PC-3 (cell line): ENCODE data around the gene PDGFB.

Experiments
- EZH2 ChIP-seq: fragments of 300-600 bp; sonication (generic); IDR thresholded peaks from one replicate; pipeline ENCODE4 v1.6.1; 2017; ENCODE audit warnings: antibody characterized with exemption, mild to moderate bottlenecking, low read length; ENCODE audit not compliant: unreplicated experiment
- EZH2phosphoT487 ChIP-seq: fragments of 300-600 bp; sonication (generic); IDR thresholded peaks from 2 replicates; pipeline ENCODE4 v1.6.1; 2018; ENCODE audit warnings: mild to moderate bottlenecking, antibody characterized with exemption, low read length, borderline replicate concordance
- TF ChIP-seq, protein P1 (sequence below): fragments of 300-600 bp; sonication (generic); conservative IDR thresholded peaks from 2 replicates; pipeline ENCODE4 v1.5.1; 2017; ENCODE audit warnings: antibody characterized with exemption, low read depth, mild to moderate bottlenecking, low read length

DNA sequence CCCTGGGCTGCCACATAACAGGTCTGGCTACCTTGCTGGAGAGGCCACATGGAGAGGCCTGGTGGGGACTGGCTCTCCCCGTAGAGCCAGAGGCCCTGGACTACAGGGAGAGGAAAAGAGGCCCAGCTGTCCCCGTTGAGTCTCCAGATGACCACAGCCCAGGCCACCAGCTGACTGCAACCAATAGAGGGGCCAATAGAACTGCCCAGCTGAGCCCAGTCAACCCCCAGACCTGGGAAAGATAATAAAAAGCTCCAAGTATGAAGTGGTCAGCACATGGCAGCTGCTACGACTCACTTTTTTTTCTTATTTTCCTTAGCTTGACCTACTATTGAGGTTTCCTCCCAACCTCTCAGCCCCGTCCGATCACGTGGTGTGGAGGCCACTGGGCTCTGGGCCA, 18.4 kb downstream of the PDGFB start:
- TF ChIP-seq EZH2phosphoT487, result no peak
- TF ChIP-seq, protein P1, sequence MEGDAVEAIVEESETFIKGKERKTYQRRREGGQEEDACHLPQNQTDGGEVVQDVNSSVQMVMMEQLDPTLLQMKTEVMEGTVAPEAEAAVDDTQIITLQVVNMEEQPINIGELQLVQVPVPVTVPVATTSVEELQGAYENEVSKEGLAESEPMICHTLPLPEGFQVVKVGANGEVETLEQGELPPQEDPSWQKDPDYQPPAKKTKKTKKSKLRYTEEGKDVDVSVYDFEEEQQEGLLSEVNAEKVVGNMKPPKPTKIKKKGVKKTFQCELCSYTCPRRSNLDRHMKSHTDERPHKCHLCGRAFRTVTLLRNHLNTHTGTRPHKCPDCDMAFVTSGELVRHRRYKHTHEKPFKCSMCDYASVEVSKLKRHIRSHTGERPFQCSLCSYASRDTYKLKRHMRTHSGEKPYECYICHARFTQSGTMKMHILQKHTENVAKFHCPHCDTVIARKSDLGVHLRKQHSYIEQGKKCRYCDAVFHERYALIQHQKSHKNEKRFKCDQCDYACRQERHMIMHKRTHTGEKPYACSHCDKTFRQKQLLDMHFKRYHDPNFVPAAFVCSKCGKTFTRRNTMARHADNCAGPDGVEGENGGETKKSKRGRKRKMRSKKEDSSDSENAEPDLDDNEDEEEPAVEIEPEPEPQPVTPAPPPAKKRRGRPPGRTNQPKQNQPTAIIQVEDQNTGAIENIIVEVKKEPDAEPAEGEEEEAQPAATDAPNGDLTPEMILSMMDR, result no peak
- no peak for TF ChIP-seq EZH2
